GM19455 (cell line): ENCODE results near the gene MTMR2.

Source experiments
- ATAC-seq: cut with Tn5 transposase; IDR thresholded peaks from one replicate; pipeline ENCODE4 v1.9.1; 2021; ENCODE audit not compliant: unreplicated experiment

The MTMR2 gene

DNA sequence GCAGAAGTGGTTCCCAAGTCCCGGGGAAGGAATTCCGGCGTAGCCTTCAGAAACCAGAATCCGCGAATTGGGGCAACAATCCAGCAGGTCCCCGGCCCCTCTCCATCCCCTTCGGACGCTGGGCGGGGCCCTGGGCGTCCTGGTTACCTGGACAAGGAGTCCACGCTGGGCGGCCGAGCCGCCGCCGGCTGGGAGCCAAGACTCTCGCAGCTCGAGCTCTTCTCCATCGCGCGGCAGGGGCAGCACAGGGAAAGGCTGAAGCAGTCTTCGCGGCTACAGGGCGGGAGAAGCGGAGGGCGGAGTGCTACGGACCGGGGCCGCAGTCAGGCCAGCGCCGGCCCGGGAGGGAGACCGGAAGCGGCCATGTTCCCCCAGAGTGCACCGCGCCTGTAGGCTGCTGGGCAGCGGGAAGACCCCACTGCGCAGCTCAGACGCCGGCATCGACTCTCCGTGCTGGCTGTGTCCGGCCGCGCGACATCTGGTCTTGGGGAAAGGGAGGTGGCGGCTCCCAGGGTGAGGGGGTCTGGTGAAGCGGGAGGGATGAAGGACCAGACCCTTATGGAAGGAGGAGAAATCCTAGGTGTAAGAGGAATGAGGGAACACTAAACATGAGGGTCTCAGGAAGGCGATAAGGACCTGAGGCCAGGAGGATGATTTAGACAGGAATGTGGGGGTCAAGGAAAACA is at the start of gene MTMR2:
MTMR2 (minus strand) TSS at position 380 of the 686 bp plus-strand sequence; CDS start at position 227, 153 bp downstream.
- peak; percentile 99 for ATAC-seq

DNA sequence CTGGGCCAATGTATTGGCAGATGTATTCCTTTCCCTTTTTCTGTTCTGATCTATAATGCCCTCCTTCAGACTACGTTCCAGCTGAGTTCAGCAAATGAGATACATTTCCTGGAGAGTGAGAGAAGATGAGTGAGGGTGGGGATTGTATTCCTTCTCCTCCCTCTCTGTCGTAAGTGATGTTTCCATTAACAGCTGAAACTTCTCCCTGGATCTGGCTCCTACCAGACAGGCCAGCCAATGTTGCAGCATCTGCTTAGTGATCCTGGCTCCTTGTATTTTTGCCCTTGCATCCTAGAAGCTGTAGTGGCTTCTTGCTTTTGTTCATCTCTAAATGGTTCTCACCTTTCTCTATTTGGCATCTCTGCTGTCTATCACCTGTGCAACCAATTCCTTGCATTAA is 48.2 kb upstream of the MTMR2 start:
- no peak for ATAC-seq

DNA sequence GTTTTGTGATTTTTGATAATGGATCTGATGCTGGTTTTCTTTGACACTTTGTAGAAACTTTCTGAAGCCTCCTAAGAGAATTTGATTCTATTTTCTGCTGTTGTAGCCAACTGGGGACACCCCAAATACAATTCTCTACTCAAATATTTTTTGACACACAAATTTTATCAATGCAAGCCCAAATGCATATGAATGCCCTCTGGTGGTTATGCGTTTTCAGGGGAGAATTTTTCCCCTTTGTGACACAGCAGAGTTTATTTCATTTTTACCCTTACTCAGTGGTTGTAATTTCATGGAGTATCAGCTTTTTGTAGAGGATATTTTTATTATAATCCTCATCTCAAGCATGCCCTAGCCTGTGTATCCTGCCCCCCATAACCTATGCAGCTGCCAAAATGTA is 44.7 kb upstream of the MTMR2 start:
- no peak for ATAC-seq

DNA sequence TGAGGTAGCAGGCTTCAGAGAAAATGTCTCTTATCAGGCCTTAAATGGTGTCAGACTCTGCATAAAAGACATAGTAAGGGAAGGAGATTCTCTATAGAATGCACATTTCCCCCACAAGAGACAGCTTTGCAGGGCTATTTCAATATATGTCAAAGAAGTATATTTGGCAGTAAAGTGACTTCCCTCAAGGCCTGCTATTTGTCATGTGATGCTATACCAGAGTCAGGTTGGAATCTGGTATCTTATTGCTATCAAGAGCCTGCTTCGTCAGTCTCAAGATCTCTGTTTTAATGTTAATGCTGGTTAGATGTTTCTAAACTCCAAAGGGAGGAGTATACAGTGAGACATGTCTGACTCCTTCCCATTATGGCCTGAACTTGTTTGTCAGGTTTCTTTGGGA is 40.4 kb upstream of the MTMR2 start:
- ATAC-seq = no peak

DNA sequence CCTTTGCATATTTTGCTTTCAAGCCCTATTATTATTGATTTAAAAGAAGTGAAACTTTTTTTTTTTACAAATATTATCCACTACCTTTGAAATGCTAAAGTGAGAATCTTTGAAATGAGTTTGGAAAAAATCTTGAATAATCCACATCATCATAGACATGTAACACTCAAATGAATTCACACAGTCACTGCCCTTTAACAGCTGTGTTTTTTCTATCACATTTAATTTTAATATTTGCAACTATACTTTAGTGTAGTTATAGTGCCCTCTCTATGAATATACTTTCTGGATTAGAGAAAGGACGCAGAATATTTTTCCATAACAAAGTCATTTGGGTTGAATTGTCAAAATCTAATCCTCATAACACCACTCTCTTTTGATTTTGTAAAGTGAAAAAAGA is 37.9 kb upstream of the MTMR2 start:
- ATAC-seq = no peak

DNA sequence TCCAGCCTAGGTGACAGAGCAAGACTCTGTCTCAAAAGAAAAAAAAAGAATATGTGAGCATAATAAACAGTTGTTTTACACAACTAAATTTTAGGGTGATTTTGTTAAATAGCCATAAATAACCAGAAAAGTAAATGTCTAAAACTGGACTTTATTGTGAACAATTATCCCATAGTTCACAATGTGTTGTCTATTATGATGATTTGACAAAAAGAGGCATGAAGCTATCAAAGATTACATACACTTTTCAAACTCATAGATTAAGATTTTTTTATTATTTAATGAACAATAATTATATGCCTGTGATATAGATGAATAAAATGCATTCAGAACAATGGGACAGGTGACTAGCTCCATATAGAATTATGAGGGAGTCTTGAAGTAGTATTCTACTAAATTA is 27.0 kb upstream of the MTMR2 start:
- ATAC-seq = no peak

DNA sequence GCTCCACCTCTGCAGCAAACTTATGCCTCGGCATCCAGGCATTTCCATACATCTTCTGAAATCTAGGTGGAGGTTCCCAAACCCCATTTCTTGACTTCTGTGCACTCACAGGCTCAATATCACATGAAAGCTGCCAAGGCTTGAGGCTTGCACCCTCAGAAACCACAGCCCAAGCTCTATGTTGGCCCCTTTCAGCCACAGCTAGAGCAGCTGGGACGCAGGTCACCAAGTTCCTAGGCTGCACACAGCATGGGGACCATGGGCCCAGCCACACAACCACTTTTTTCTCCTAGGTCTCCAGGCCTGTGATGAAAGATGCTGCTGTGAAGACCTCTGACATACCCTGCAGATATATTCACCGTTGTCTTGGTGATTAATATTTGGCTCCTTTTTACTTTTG is 24.7 kb upstream of the MTMR2 start:
- ATAC-seq = no peak

DNA sequence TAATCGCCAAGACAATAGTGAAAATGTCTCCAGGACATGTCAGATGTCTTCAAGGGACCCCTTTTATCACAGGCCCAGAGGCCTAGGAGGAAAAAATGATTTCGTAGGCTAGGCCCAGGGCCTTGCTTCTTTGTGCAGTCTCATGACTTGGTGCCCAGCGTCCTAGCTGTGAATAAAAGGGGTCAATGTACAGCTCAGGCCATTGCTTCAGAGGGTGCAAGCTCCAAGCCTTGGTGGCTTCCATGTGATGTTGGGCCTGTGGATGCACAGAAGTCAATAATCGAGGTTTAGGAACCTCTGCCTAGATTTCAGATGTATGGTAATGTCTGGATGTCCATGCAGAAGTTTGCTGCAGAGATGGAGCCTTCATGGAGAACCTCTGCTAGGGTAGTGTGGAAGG is 20.7 kb upstream of the MTMR2 start:
- ATAC-seq = no peak

DNA sequence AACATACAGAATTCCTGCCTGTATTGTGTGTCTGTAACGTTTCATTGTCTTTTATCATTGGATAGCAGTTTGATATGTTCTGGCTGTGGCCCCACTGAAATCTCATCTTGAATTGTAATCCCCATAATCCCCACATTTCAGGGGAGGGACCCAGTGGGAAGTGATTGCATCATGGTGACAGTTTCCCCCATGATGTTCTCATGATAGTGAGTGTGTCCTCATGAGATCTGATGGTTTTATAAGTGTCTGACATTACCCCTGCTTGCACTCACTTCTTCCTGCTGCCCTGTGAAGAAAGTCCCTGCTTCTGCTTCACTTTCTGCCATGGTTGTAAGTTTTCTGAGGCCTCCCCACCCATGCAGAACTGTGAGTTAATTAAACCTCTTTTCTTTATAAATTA is 19.6 kb upstream of the MTMR2 start:
- no peak for ATAC-seq

DNA sequence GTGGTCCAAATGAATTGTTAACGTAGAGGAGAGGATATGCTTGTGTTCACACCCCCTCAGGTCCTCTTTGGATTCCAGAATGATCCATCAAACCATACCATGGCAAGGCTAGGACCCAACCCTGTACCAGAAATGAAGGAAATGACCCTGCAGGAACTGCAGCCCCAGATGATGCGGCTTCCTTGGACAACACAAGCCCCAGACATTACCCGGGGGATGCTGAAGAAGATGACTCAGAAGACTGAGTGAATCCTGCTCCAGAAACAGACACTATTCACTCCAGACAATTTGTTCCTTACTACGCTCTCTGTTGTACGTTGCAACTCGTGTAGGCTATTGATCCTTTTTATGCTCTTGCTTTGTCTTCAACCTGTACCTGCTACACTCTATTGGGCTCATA is 15.2 kb upstream of the MTMR2 start:
- no peak for ATAC-seq

DNA sequence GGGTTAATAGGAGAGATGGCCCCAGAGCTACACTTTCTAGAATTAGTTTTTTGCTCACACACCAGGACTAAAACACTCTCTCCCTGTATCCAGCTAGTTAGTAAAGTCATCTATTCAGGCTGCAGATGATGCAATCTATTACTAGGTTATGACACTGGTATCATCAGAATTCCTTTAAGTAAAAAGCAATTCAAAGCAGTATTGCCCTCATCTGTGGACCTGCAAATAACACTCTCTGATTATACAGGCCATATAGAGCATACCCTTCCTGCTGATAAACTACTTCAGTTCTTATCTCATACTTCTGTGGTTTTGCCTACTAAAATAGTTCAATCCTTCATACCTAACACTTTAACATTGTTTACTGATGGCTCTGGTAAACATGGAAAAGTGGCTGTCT is 13.5 kb upstream of the MTMR2 start:
- ATAC-seq = no peak

DNA sequence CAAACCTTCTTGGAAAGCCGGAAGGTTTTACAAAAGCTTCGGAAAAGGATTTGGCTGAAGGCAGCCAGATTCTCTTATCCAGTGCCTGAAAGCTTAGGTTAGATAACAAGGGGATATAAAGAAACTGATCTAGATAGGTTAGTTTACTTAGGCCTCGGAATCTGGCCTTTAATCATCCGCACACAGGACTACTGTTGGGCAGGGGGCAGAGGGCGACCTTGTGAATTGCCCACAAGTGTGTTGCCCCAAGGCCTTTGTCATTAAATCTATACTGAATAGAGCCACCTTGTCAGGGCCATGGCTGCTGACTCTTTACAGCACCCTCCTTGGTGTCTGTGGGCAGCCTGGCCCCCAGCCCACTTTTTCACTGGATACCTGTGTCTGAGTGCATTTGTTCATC is 9.7 kb upstream of the MTMR2 start:
- no peak for ATAC-seq

DNA sequence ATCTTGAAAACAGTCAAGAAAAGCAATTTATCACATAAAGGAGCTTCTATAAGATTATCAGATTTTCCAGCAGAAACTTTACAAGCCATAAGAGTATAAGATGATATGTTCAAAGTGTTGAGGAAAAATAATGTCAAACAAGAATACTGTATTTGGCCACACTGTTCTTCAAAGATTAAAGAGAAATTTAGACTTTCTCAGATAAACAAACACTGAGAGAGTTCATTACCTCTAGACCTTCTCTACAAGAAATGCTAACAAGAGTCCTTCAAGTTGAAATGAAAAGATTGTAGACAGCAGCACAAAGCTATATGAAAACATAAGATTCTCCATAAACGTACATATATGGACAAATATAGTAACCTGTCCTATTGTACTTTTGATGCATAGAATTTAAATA is 8.0 kb upstream of the MTMR2 start:
- ATAC-seq = no peak

DNA sequence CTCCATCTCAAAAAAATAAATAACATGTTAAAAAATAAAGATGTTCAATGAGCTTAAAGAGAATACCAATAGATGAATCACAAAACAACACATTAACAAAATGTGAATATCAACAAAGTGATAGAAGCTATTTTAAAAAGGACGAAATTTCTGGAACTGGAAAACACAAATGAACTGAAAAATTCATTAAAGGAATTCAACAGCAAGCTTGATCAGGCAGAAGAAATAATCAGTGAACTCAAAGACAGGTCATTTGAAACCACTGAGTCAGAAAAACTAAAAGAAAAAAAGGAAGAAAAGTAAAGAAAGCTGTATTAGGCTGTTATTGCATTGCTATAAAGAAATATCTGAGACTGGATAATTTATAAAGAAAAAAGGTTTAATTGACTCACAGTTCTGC is 7.0 kb upstream of the MTMR2 start:
- no peak for ATAC-seq

DNA sequence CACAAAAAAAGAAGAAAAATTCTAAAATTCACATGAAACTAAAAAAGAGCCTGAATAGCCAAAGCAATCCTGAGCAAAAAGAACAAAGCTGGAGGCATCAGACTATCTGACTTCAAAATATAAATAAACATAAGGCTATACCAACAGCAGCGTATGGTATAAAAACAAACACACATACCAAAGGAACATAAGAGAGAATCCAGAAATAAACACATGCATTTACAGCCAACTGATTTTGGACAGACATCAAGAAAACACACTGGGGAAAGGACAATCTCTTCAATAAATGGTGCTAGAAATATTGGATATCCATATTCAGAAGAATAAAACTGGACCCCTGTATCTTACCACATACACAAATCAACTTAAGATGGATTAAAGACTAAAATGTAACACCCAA is 2.8 kb upstream of the MTMR2 start:
- no peak for ATAC-seq

DNA sequence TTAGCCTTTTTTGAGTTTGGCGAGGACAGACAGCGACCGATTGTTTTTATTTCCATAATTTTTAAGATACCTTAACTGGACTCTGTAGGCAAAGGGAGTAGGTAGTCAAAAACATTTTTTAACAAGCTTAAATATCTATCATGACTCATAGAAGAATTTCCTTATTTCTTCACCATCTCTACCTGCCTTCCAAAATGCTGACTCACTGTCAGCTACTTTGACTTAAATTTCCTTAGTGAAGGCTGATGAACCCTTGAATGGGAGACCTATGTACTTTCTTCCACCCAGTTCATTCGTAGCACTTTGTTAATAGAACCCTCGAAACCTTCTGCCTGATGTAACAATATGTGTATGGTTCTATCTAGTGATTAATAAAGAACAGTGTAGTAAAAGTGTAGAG is 1.1 kb upstream of the MTMR2 start:
- no peak for ATAC-seq

DNA sequence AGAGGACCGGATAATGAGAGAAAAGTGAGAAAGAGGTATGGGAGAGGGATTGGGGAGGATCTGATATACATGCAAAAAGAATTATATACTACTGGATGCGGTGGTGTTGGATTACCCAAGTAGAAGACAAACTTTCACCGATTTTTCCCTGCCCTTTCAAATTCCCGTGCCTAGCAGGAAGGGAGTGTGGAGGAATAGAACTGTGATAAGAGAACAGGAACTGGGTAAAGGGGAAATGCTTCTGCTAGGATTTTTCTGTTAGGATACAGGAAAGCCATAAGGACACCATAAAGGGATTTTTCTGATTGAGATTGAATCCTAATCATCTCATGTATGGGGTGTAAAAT is 480 bp upstream of the MTMR2 start:
- no peak for ATAC-seq

DNA sequence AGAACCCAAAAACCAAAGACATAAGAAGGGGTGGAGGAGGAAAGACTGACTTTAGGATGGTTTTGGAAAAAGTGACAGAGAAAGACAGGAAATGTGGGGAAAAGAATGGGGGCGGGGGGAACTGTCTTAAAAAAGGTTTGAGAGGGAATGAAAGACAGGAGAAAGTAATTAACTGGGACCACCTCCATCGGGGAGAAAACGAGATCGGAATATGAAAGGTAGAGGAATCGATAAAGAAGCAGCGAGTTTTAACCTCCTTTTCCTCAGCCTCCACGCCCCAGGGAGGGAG is 524 bp downstream of the MTMR2 start:
- ATAC-seq = no peak

DNA sequence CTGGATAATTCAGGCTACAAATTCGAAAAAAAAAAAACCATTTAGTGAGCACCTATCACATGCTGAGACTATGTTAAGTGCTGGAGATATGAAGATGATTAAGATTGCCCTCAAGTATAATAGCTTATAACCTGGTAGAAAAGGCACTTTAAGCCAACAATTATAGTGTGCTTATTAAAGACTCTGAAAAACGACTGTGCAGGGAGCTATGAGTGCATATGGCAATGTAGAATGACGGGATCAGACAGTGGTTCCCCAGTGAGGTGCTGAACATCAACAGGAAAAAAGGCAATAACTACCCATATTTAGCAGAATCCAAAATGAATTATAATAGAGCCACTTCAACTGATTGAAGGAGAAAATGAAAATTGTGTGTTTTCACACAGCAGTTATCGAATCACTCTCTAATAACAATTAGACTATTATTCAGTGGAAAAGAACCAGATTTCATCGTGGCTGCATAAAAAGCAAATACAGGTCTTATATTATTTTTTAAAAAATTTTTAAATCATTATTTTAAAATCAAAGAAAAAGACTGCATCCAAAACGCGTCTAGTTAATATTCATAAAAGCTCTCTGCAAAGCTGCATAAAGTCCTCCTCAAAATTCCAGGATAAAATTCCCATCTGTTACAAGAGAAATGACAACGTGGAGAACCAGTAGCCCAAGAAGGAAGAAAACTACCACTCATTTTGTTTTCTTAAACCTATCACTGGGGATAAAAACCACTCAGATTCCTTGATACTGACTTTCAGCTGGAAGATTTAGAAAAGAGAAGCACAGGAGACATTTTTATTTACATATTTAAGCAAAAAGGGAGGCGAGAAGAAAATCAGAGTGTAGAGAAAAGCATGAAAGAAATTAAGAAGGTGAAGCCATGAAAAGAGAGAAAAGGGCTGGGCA is 1.1 kb downstream of the MTMR2 start:
- no peak for ATAC-seq

DNA sequence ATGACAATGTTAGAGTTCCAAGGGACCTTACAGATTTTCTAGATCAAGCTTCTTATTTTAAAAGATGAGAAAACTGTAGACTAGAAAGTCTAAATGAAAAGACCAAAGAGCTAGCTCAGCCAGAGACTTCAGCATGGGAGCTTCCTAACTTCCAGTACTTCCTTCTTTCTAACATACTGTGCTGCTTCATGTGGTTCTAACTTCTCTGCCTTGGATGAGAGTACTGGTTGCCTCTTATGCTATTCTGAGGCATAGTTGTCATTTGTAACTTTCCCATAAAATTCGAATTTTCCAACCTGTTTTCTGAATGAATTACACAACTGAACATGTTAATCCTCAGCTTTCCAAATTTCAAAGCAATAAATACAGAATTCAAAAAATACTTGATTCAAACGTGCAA is 1.8 kb downstream of the MTMR2 start:
- no peak for ATAC-seq

DNA sequence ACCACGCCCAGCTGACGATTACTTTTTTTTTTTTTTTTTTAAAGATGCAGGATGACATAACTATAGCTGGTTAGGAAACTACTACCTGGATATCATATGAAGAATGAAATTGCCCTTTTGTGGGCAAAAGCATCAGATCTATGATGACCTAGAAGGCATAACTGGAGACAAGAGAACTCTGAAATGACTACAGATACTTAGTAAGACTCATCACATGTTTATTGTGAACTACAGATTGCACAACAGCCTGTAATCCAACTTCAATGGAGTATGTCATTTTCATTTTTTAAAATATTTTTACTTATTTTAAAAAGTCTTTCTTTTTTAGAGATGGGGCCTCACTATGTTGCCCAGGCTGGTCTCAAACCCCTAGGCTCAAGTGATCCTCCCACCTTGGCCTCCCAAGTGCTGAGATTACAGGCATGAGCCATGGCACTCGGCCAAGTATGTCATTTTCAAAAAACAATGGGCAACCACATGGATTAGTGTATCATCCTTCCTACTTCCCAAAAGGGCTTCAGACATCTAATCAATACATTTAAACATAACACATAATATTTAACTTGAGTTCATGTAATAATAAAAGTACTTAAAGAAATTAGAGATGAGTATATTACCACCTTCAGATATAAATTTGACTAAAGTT is 3.3 kb downstream of the MTMR2 start:
- ATAC-seq = no peak

DNA sequence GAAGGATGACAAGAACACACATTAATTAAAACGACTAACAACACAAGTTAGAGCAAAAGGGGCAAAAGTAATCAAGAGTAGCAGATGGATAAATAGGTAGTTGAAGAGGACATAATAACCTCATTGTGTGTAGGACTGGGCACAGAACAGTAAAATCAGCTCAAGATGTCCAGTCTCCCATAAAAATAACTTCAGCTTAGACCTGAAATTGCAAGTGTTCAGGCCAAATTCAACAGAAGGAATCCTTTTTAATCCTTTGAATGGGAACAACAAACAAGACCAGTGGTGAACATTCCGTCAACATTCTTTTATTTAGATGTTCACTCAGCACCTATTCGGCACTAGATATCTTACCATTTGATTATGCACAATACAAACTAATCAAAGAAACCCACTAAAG is 4.4 kb downstream of the MTMR2 start:
- no peak for ATAC-seq
